Peyer's patch (tissue), 4 donors: ENCODE data around the gene MRI1. TPM values are rescaled to one million over a fixed set of nuclear protein-coding genes. Genes with fewer than 3 reads are reported as not detected.

ENCODE experiments used
- DNase-seq, 3 donors: peaks; one replicate each; pipeline ENCODE4 v3.0.0-alpha.2; 2017 to 2019
- H3K27ac ChIP-seq, 4 donors: fragments of 200-600 bp; sonication (generic); one replicate each; pipeline ENCODE4 v1.5.1; 2016 to 2019
- H3K27me3 ChIP-seq, 2 donors: fragments of 200-600 bp; sonication (generic); one replicate each; pipeline ENCODE4 v1.5.1; 2019
- H3K36me3 ChIP-seq, 3 donors: fragments of 200-600 bp; sonication (generic); one replicate each; pipeline ENCODE4 v1.5.1; 2016 to 2019
- H3K4me1 ChIP-seq, 4 donors: fragments of 200-600 bp; sonication (generic); one replicate each; pipeline ENCODE4 v1.5.1; 2016 to 2019
- H3K4me3 ChIP-seq, 4 donors: fragments of 200-600 bp; sonication (generic); 1 replicate in 3 of 4; 2 replicates in 1 of 4; pipeline ENCODE4 v1.5.1; 2016 to 2019; ENCODE audit warnings: mild to moderate bottlenecking in 1 of 4
- H3K9me3 ChIP-seq, 4 donors: fragments of 200-600 bp; sonication (generic); one replicate each; pipeline ENCODE4 v1.5.1; 2016 to 2019; ENCODE audit warnings: mild to moderate bottlenecking in 1 of 4
- POLR2A ChIP-seq, 2 donors: fragments of 450-650 bp; IDR thresholded peaks; one replicate each; pipeline ENCODE4 v1.5.1; 2017; ENCODE audit warnings: antibody characterized with exemption in 2 of 2, mild to moderate bottlenecking in 2 of 2, moderate library complexity in 2 of 2
- total RNA-seq, 4 donors: library from RNA; depleted of rRNA; stranded (reverse); fragments of >200 nt; gene quantifications; one replicate each; pipeline ENCODE4 v1.1.0, GENCODE V29; 2016
- TF ChIP-seq, protein P1 (sequence below), 6 experiments: fragments of 450-650 bp in 4 of 6; fragments of 200-600 bp in 2 of 6; sonication (generic) in 1 of 6; IDR thresholded peaks; one replicate each; pipeline ENCODE4 v1.5.1; 2017 to 2019; ENCODE audit warnings: antibody characterized with exemption in 6 of 6, mild to moderate bottlenecking in 3 of 6, moderate library complexity in 1 of 6

MRI1 gene
- total RNA-seq, 4 donors from 2014 or later = 59.2 to 126 (median 95.7) TPM

GRCh38 chr19:13799669-13800068 lies 35.3 kb downstream of the MRI1 start:
- DNase-seq = no peak
- no peak overlapping the region for H3K27ac ChIP-seq
- no peak for TF ChIP-seq POLR2A (IDR thresholded peaks at IDR 0.05)
- TF ChIP-seq, protein P1, sequence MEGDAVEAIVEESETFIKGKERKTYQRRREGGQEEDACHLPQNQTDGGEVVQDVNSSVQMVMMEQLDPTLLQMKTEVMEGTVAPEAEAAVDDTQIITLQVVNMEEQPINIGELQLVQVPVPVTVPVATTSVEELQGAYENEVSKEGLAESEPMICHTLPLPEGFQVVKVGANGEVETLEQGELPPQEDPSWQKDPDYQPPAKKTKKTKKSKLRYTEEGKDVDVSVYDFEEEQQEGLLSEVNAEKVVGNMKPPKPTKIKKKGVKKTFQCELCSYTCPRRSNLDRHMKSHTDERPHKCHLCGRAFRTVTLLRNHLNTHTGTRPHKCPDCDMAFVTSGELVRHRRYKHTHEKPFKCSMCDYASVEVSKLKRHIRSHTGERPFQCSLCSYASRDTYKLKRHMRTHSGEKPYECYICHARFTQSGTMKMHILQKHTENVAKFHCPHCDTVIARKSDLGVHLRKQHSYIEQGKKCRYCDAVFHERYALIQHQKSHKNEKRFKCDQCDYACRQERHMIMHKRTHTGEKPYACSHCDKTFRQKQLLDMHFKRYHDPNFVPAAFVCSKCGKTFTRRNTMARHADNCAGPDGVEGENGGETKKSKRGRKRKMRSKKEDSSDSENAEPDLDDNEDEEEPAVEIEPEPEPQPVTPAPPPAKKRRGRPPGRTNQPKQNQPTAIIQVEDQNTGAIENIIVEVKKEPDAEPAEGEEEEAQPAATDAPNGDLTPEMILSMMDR (IDR thresholded peaks at IDR 0.05) = no peak
- H3K9me3 ChIP-seq = no peaks in the 10 kb centered on the region
- H3K27me3 ChIP-seq = no peaks in the 10 kb centered on the region
- H3K4me3 ChIP-seq = no peak overlapping the region
- H3K36me3 ChIP-seq = no peaks in the 10 kb centered on the region
- H3K4me1 ChIP-seq = peaks cover 0 to 19% (median 13%) of the 10 kb centered on the region in 4 donors

GRCh38 chr19:13803038-13803437 lies 38.7 kb downstream of the MRI1 start:
- Histone ChIP-seq H3K9me3 (no peaks in the 10 kb centered on the region), H3K27ac (no peak overlapping the region), H3K27me3 (no peaks in the 10 kb centered on the region), H3K36me3 (no peaks in the 10 kb centered on the region), H3K4me1 (no peaks in the 10 kb centered on the region), H3K4me3 (no peak overlapping the region)
- no peak for DNase-seq
- no peak for TF ChIP-seq POLR2A (IDR thresholded peaks at IDR 0.05)
- TF ChIP-seq, protein P1 (IDR thresholded peaks at IDR 0.05) = no peak

GRCh38 chr19:13804830-13805683 lies 40.7 kb downstream of the MRI1 start:
- Histone ChIP-seq H3K27me3 (no peaks in the 10 kb centered on the region), H3K4me3 (no peak overlapping the region), H3K36me3 (peaks cover 0 to 12% (median 0%) of the 10 kb centered on the region in 3 donors), H3K4me1 (no peaks in the 10 kb centered on the region), H3K9me3 (no peaks in the 10 kb centered on the region), H3K27ac (no peak overlapping the region)
- DNase-seq = no peak
- TF ChIP-seq, protein P1 (IDR thresholded peaks at IDR 0.05) = peak in 4 of 6 experiments; percentile 15 to 37 (median 32)
- no peak for TF ChIP-seq POLR2A (IDR thresholded peaks at IDR 0.05)

DNA sequence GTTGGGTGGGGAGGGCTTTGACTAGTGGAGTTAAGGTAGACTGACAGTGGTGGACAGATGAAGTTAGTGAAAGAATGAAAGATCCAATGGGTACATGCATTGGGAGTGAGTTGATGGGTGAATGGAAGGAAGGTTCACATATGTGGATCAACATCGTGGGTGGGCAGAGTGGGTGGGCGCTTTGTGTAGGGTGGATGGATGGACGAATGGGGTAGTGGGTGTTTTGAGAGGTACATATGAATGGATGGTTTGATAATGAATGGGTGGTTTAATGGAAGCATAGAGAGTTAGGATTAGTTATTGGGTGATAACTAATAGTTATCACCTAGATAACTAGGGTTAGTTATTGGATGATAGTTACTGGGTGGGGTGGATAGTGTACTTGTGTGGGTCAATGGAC lies 42.4 kb downstream of the MRI1 start:
- Histone ChIP-seq H3K4me3 (no peak overlapping the region), H3K4me1 (no peaks in the 10 kb centered on the region), H3K27me3 (no peaks in the 10 kb centered on the region), H3K27ac (no peak overlapping the region), H3K9me3 (no peaks in the 10 kb centered on the region), H3K36me3 (peaks cover 0 to 12% (median 0%) of the 10 kb centered on the region in 3 donors)
- DNase-seq = no peak
- no peak for TF ChIP-seq POLR2A (IDR thresholded peaks at IDR 0.05)
- TF ChIP-seq, protein P1 (IDR thresholded peaks at IDR 0.05) = no peak

DNA sequence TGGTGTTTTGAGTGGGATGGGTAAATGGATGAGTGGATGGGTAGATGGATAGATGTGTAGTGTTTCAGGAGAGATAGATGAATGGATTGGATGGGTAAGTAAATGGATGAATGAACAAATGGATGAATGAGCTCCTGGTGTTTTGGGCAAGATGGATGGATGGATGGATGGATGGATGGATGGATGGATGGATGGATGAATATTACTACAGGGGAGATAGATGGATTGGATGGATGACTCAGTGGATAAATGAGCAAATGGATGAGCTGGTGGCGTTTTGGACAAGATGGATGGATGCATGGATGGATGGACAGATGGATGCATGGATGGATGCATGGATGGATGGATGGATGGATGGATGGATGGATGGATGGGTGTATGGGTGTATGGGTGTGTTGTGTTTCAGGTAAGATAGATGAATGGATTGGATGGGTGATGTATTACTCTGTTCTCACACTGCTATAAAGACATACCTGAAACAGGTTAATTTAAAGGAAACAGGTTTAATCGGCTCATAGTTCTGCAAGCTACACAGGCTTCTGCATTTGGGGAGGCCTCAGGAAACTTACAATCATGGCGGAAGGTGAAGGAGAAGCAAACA lies 43.2 kb downstream of the MRI1 start:
- Histone ChIP-seq H3K4me1 (no peaks in the 10 kb centered on the region), H3K27me3 (no peaks in the 10 kb centered on the region), H3K9me3 (no peaks in the 10 kb centered on the region), H3K27ac (no peak overlapping the region), H3K4me3 (no peak overlapping the region), H3K36me3 (peaks cover 0 to 12% (median 0%) of the 10 kb centered on the region in 3 donors)
- no peak for DNase-seq
- TF ChIP-seq, protein P1 (IDR thresholded peaks at IDR 0.05) = no peak
- TF ChIP-seq POLR2A (IDR thresholded peaks at IDR 0.05) = no peak
